Glutamatergic neuron (in vitro differentiated cells): ENCODE results near the gene MKI67. TPM values are rescaled to one million over a fixed set of nuclear protein-coding genes. Genes with fewer than 3 reads are reported as not detected.

Source experiments
- DNase-seq: peaks from one replicate; pipeline ENCODE4 v3.0.0; 2022
- H3K27ac Mint-ChIP-seq: one replicate; pipeline ENCODE4 v1.8.0; 2020; ENCODE audit warnings: mild to moderate bottlenecking, mixed read lengths, inconsistent platforms; ENCODE audit not compliant: unreplicated experiment
- H3K27me3 Mint-ChIP-seq: one replicate; pipeline ENCODE4 v1.8.0; 2020; ENCODE audit warnings: mild to moderate bottlenecking, moderate library complexity, mixed read lengths, inconsistent platforms; ENCODE audit not compliant: unreplicated experiment
- H3K36me3 Mint-ChIP-seq: one replicate; pipeline ENCODE4 v1.8.0; 2020; ENCODE audit warnings: mild to moderate bottlenecking, mixed read lengths, inconsistent platforms; ENCODE audit not compliant: unreplicated experiment
- H3K4me1 Mint-ChIP-seq: one replicate; pipeline ENCODE4 v1.8.0; 2020; ENCODE audit warnings: mild to moderate bottlenecking, low read depth, mixed read lengths, inconsistent platforms; ENCODE audit not compliant: unreplicated experiment
- H3K4me3 Mint-ChIP-seq: one replicate; pipeline ENCODE4 v1.8.0; 2020; ENCODE audit warnings: mild to moderate bottlenecking, mixed read lengths, inconsistent platforms; ENCODE audit not compliant: unreplicated experiment
- H3K9me3 Mint-ChIP-seq: one replicate; pipeline ENCODE4 v1.8.0; 2020; ENCODE audit warnings: mild to moderate bottlenecking, moderate library complexity, mixed read lengths, inconsistent platforms; ENCODE audit not compliant: unreplicated experiment
- total RNA-seq: library from RNA; stranded (reverse); fragmentation: NEBNext Ultra II Directional; extraction: Animal tissue kit (Norgen Biotek cat#: 25700); gene quantifications from one replicate; pipeline ENCODE4 v1.2.1, GENCODE V29; 2021; ENCODE audit not compliant: unreplicated experiment
- TF ChIP-seq, protein P1 (sequence below): fragments of 200-600 bp; sonication (generic); IDR thresholded peaks from one replicate; pipeline ENCODE4 v1.5.0; 2021; ENCODE audit not compliant: partially characterized antibody, unreplicated experiment

MKI67 gene
- total RNA-seq, 1 donor from 2014 or later, result 14.7 TPM

GRCh38 chr10:128065881-128066534, 60.2 kb downstream of the MKI67 start:
- Mint-ChIP-seq H3K36me3 (no peaks in the 10 kb centered on the region), H3K4me1 (peaks cover 15% of the 10 kb centered on the region), H3K27ac (no peak overlapping the region)

GRCh38 chr10:128064970-128065580, 61.1 kb downstream of the MKI67 start:
- H3K4me1 Mint-ChIP-seq, result peaks cover 15% of the 10 kb centered on the region
- DNase-seq, result no peak
- no peaks in the 10 kb centered on the region for H3K9me3 Mint-ChIP-seq
- TF ChIP-seq, protein P1, sequence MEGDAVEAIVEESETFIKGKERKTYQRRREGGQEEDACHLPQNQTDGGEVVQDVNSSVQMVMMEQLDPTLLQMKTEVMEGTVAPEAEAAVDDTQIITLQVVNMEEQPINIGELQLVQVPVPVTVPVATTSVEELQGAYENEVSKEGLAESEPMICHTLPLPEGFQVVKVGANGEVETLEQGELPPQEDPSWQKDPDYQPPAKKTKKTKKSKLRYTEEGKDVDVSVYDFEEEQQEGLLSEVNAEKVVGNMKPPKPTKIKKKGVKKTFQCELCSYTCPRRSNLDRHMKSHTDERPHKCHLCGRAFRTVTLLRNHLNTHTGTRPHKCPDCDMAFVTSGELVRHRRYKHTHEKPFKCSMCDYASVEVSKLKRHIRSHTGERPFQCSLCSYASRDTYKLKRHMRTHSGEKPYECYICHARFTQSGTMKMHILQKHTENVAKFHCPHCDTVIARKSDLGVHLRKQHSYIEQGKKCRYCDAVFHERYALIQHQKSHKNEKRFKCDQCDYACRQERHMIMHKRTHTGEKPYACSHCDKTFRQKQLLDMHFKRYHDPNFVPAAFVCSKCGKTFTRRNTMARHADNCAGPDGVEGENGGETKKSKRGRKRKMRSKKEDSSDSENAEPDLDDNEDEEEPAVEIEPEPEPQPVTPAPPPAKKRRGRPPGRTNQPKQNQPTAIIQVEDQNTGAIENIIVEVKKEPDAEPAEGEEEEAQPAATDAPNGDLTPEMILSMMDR, result no peak
- H3K36me3 Mint-ChIP-seq, result no peaks in the 10 kb centered on the region
- H3K27me3 Mint-ChIP-seq, result peaks cover 5% of the 10 kb centered on the region
- H3K27ac Mint-ChIP-seq, result no peak overlapping the region
- H3K4me3 Mint-ChIP-seq, result no peak overlapping the region

More at GRCh38 chr10:128065881-128066534, 60.2 kb downstream of the MKI67 start:
- peaks cover 5% of the 10 kb centered on the region for H3K27me3 Mint-ChIP-seq
- H3K4me3 Mint-ChIP-seq, result no peak overlapping the region
- DNase-seq, result peak; percentile 1
- H3K9me3 Mint-ChIP-seq, result no peaks in the 10 kb centered on the region
- TF ChIP-seq, protein P1, result no peak

GRCh38 chr10:128064108-128064969, 61.9 kb downstream of the MKI67 start:
- peaks cover 8% of the 10 kb centered on the region for H3K27me3 Mint-ChIP-seq
- no peaks in the 10 kb centered on the region for H3K36me3 Mint-ChIP-seq
- H3K27ac Mint-ChIP-seq, result no peak overlapping the region
- H3K4me3 Mint-ChIP-seq, result no peak overlapping the region
- no peak for DNase-seq
- TF ChIP-seq, protein P1, result no peak
- H3K9me3 Mint-ChIP-seq, result no peaks in the 10 kb centered on the region
- H3K4me1 Mint-ChIP-seq, result peaks cover 15% of the 10 kb centered on the region

GRCh38 chr10:128063736-128064107, 62.5 kb downstream of the MKI67 start:
- Mint-ChIP-seq H3K9me3 (no peaks in the 10 kb centered on the region), H3K27ac (no peak overlapping the region), H3K36me3 (no peaks in the 10 kb centered on the region), H3K27me3 (peaks cover 8% of the 10 kb centered on the region), H3K4me3 (no peak overlapping the region), H3K4me1 (peaks cover 15% of the 10 kb centered on the region)
- TF ChIP-seq, protein P1, result no peak
- DNase-seq, result no peak
